ENCODE results near the gene LARP4B. TPM values are rescaled to one million over a fixed set of nuclear protein-coding genes. Genes with fewer than 3 reads are reported as not detected.
"Not testable (repeated sequence)": the region's sequence is repeated elsewhere in the genome, so short reads cannot be mapped to it uniquely, and the experiment has no call there.

The LARP4B gene
- total RNA-seq, 4 donors from 2014 or later: 37.2 to 103 (median 54.7) TPM

DNA sequence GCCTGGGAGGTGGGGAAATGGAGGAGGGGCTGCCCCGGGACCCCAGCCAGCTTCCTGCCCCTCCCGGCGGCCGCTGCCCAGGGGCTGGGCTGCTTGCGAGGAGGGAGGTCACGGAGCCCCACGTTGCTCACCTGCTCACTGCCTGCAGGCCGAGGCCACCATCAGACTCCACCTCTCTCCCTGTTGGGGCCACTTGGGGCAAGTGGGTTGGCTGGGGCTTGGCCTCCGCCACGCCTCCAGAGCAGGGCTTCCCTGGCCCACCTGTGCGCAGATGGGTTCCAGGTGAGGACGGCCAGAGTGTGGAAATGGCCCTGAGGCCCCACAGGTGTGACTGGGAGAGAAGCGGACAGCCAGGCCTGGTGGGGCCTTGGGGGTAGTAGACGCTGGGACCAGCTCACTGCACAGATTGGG lies 159.3 kb downstream of the LARP4B start:
- ATAC-seq (ENCODE audit: low FRiP score) (no peak), DNase-seq (ENCODE audit: low spot score) (no peak)
- no peak for TF ChIP-seq CTCF (IDR thresholded peaks at IDR 0.05)

DNA sequence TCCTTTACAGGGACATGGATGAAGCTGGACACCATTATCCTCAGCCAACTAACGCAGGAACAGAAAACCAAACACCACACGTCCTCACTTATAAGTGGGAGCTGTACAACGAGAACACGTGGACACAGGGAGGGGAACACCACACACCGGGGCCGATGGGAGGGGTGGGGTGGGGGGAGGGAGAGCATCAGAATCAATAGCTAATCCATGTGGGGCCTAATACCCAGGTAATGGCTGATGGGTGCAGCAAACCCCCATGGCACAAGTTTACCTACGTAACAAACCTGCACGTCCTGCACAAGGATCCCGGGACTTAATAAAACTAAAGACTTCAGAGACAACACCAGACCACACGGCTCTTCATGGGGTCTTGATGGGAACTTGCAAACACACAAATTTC lies 159.9 kb downstream of the LARP4B start:
- TF ChIP-seq CTCF (IDR thresholded peaks at IDR 0.05): no peak
- ATAC-seq (ENCODE audit: low FRiP score): no peak
- DNase-seq (ENCODE audit: low spot score): no peak

- TF ChIP-seq CTCF (IDR thresholded peaks at IDR 0.05): no peak
- DNase-seq (ENCODE audit: low spot score) (no peak), ATAC-seq (ENCODE audit: low FRiP score) (no peak)
Measured at GRCh38 chr10:770975-771374, 160.5 kb downstream of the LARP4B start.

- not testable (repeated sequence) for DNase-seq (ENCODE audit: low spot score); ATAC-seq (ENCODE audit: low FRiP score)
Measured at GRCh38 chr10:770048-770712, 161.3 kb downstream of the LARP4B start.

DNA sequence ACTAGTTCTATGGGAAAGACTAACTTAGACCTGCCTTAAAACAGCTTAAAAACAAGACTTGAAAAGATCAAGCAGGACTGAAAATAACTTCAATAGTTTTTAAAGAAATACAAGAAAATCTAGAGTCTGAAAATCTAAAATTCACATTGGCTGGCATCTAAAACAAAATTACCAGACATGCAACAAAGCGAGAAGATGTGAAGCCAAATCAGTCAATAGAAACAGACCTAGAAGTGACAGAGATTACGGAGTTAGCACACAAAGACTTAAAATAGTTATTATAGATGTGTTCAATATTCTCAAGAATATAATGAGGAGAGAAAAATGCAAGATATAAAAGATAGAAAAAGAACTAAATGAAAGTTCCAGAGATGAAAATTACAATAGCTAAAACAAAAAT lies 163.7 kb downstream of the LARP4B start:
- DNase-seq (ENCODE audit: low spot score) (no peak), ATAC-seq (ENCODE audit: low FRiP score) (no peak)
- no peak for TF ChIP-seq CTCF (IDR thresholded peaks at IDR 0.05)

GRCh38 chr10:767211-767610 lies 164.3 kb downstream of the LARP4B start:
- no peak for DNase-seq (ENCODE audit: low spot score)
- TF ChIP-seq CTCF (IDR thresholded peaks at IDR 0.05): no peak
- ATAC-seq (ENCODE audit: low FRiP score): no peak

- DNase-seq (ENCODE audit: low spot score) (no peak), ATAC-seq (ENCODE audit: low FRiP score) (no peak)
- TF ChIP-seq CTCF (IDR thresholded peaks at IDR 0.05): no peak
Measured at GRCh38 chr10:761376-761775, 170.1 kb downstream of the LARP4B start.
